Activated CD8-positive, alpha-beta memory T cell treated with anti-CD3 and anti-CD28 coated beads, Interleukin-2, amount 50 U/mL, for 4 hours (primary cell): ENCODE measurements around the gene TRIM47.

ENCODE experiments used
- DNase-seq: peaks from one replicate; pipeline ENCODE4 v3.0.0-alpha.2; 2020

The TRIM47 gene

GRCh38 chr17:75828076-75828400 lies 50.3 kb downstream of the TRIM47 start:
- DNase-seq, result no peak

DNA sequence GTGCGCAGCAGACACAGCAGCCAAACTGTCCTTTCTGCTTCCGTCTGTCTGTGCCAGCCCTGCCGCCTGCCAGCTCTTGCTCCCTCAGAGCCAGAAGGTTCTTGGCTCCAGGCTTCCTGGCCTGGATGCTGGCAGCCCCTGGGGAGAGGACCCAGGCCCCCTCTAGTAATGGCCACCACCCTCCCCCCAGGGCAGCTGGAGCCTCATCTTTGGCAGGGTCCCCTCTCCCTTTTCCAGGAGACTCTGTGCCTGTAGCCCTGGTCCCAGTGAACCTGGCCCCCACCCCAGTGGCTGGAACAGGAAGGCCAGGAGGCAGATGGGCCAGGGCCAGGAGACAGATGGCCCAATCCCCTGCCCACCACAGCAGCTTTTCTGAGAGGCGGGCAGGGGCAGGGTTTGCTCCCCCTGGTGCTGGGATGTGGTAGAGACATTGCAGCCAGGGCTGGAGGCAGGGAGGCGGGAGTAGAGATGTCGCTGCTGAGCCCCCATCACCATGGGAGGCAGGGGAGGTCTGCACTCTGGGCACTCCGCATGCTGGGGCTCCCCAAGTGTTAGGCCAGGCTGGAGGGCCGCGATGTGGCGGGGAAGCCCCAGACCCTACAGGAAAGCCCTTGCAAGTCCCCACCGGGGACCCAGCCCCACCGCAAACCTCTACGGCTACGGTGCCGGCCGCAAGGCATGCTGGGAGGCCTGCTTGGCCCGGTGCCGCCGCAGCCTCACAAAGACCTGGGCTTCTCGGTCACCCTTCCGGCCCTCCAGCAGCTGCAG lies 50.9 kb downstream of the TRIM47 start:
- peak; percentile 75 for DNase-seq

- no peak for DNase-seq
Measured at GRCh38 chr17:75826561-75827307, 51.6 kb downstream of the TRIM47 start.

DNA sequence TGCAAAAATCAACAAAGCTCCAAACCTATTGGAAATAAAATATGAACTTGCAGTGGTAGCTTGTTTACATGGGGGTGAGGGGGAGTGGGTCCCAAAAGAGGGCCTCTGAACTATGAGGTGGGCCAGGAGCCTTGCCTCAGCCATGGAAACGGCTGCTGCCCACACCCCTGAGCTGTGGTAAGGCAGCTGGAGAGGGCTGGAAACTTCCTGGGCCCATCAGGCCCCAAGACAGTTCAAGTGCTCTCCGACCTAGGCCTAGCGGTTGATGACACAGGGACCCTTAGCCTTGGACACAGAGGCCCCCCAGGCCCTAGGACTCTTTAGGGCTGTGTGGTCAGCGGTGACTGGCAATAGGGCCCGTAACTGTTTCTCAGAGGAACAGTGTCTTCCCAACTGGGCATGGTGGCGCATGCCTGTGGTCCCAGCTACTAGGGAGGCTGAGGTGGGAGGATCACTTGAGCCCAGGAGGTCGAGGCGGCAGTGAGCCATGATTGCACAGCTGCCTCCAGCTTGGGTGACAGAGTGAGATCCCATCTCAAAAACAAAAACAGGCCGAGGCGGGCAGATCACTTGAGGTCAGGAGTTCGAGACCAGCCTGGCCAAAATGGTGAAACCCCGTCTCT lies 52.5 kb downstream of the TRIM47 start:
- no peak for DNase-seq

DNA sequence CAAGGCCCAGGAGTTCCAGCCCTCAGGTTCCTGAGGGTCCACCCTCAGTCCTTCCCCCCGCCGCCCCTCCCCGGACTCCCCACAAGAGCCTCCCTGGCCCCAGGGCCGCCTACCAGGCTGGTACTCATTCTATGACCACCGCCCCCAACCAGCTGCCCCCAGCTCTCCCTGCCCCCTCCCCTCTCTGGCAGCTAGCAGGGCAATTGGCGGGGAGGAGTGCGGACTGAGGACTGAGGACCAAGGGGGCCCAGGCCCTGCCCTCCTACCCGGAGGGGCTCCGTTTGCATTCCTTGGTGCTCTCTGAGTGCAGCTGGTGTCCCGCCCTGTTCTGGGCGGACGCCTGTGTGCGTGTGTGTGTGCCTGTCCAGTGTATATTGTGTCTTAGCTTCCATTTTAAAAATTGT lies 53.2 kb downstream of the TRIM47 start:
- DNase-seq, result no peak

DNA sequence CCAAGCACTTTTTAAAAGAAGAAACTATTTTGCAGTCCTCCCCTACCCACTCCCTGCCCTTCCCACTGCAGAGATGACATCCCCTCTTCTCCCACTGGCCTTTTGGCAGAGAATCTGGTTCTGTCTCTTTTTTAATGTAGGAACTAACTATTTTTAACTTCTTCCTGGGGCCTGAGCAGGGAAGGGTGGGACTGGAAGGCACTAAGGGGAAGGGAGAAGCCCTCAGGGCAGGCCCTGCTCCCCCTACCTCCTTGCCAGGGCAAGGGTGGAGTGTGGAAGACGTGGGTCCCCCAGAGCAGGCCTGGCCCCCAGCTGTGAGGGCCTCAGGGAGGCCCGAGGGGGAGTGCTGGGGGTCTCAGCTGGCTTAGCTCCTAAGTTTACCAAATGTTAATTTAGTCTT lies 53.7 kb downstream of the TRIM47 start:
- DNase-seq, result no peak
